Esophagus squamous epithelium (tissue), 5 donors: Measurements from ENCODE around the gene GOSR1. TPM values are rescaled to one million over a fixed set of nuclear protein-coding genes. Genes with fewer than 3 reads are reported as not detected.

Source experiments
- DNase-seq: peaks from one replicate; lab custom pipeline; 2025; lab: John Stamatoyannopoulos, UW
- H3K27ac ChIP-seq, 4 donors: fragments of 200-600 bp; sonication (generic); one replicate each; pipeline ENCODE4 v1.5.1; 2016 to 2019; ENCODE audit warnings: mild to moderate bottlenecking in 1 of 4
- H3K27me3 ChIP-seq, 4 donors: fragments of 200-600 bp; sonication (generic); 1 replicate in 3 of 4; 2 replicates in 1 of 4; pipeline versions ENCODE4 v1.5.1 to v1.6.0; 2017 to 2021; ENCODE audit warnings: antibody characterized with exemption in 1 of 4
- H3K36me3 ChIP-seq, 3 donors: fragments of 200-600 bp; sonication (generic); one replicate each; pipeline ENCODE4 v1.5.1; 2016 to 2019
- H3K4me1 ChIP-seq, 3 donors: fragments of 200-600 bp; sonication (generic); one replicate each; pipeline ENCODE4 v1.5.1; 2017 to 2019
- H3K4me3 ChIP-seq, 4 donors: fragments of 200-600 bp; sonication (generic); 1 replicate in 3 of 4; 2 replicates in 1 of 4; pipeline ENCODE4 v1.5.1; 2016 to 2019; ENCODE audit warnings: mild to moderate bottlenecking in 2 of 4, moderate library complexity in 1 of 4
- H3K9me3 ChIP-seq, 3 donors: fragments of 200-600 bp; sonication (generic); one replicate each; pipeline ENCODE4 v1.5.1; 2016 to 2019
- POLR2A ChIP-seq, 4 donors: fragments of 450-650 bp; IDR thresholded peaks; one replicate each; pipeline ENCODE4 v1.6.1; 2017; ENCODE audit warnings: antibody characterized with exemption in 4 of 4, mild to moderate bottlenecking in 4 of 4, moderate library complexity in 3 of 4
- WGBS, 2 donors: methylation state at CpG; one replicate each; pipeline ENCODE4 v1.1.5; 2018; 5-methylcytosine and 5-hydroxymethylcytosine counted together
- intact Hi-C: fragments of 100-400 bp; cut with DNase I; formaldehyde crosslinking; loops from one replicate; pipeline ENCODE4 v1.15.0; 2022
- total RNA-seq, 4 donors: library from RNA; depleted of rRNA; stranded (reverse); fragments of >200 nt; gene quantifications; one replicate each; pipeline ENCODE4 v1.1.0, GENCODE V29; 2016
- TF ChIP-seq, protein P1 (sequence below), 6 experiments: fragments of 450-650 bp in 4 of 6; fragments of 200-600 bp in 2 of 6; sonication (generic) in 2 of 6; IDR thresholded peaks; one replicate each; pipeline ENCODE4 v1.5.1; 2016 to 2019; ENCODE audit warnings: antibody characterized with exemption in 6 of 6, mild to moderate bottlenecking in 4 of 6, moderate library complexity in 4 of 6
- donor health status: DM: yes; HTN: yes; CAD: no.

The GOSR1 gene
- total RNA-seq, 4 donors from 2014 or later = 19.4 to 50.4 (median 37.7) TPM

DNA sequence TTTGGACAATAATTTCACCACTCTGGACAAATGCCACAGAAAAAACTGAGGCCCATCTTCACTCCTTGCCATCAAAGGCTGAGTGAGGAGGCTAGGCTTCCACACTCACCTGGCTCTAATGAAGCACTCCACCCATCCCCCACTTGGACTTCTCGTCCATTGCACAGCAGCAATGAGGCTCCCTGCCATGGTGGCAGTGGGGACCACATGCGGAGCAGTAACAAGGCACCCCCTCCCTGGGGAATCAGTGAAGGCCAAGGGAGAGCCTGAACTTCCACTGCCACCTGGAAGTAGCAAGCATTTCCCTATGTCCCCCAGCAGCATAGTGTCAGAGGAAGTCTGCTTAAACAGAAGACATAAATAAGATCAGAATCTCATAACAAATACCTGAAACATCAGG, 2.0 kb upstream of the GOSR1 start:
- intact Hi-C loops = no loop called here
- H3K9me3 ChIP-seq = no peaks in the 10 kb centered on the region
- DNase-seq = no peak
- H3K36me3 ChIP-seq = peaks cover 0 to 11% (median 0%) of the 10 kb centered on the region in 3 donors
- H3K27me3 ChIP-seq = no peaks in the 10 kb centered on the region
- H3K27ac ChIP-seq = no peak overlapping the region
- 94 to 100% methylated on average over 1 to 2 of the region's 2 CpGs for WGBS, 2 donors
- TF ChIP-seq POLR2A (IDR thresholded peaks at IDR 0.05) = no peak
- TF ChIP-seq, protein P1, sequence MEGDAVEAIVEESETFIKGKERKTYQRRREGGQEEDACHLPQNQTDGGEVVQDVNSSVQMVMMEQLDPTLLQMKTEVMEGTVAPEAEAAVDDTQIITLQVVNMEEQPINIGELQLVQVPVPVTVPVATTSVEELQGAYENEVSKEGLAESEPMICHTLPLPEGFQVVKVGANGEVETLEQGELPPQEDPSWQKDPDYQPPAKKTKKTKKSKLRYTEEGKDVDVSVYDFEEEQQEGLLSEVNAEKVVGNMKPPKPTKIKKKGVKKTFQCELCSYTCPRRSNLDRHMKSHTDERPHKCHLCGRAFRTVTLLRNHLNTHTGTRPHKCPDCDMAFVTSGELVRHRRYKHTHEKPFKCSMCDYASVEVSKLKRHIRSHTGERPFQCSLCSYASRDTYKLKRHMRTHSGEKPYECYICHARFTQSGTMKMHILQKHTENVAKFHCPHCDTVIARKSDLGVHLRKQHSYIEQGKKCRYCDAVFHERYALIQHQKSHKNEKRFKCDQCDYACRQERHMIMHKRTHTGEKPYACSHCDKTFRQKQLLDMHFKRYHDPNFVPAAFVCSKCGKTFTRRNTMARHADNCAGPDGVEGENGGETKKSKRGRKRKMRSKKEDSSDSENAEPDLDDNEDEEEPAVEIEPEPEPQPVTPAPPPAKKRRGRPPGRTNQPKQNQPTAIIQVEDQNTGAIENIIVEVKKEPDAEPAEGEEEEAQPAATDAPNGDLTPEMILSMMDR (IDR thresholded peaks at IDR 0.05) = no peak
- peaks cover 5 to 55% (median 18%) of the 10 kb centered on the region in 3 donors for H3K4me1 ChIP-seq
- H3K4me3 ChIP-seq = no peak overlapping the region

DNA sequence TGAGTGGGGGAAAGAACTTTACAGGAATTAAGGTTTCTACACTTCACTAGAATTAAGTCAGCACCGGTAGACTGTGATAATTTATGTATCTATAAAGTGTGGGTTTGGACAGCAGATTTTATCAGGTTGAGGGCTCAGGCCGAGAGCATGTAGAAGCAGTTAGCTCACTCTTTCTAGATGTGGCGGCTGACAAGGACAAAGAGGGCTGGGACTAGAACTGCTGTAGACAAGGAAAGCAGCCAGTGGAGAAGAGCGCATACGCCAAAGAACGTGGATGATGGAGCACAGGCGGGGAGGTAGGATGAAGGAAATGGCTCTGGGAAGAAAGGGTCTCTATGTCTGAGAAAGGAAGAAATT, 504 bp upstream of the GOSR1 start:
- DNase-seq = no peak
- intact Hi-C loops = no loop called here
- Histone ChIP-seq H3K9me3 (no peaks in the 10 kb centered on the region), H3K27me3 (no peaks in the 10 kb centered on the region), H3K36me3 (peaks cover 0 to 26% (median 5%) of the 10 kb centered on the region in 3 donors), H3K4me3 (peak overlapping the region; percentile 71 to 99 (median 87)), H3K4me1 (peaks cover 5 to 46% (median 18%) of the 10 kb centered on the region in 3 donors), H3K27ac (peak overlapping the region; percentile 91 to 98 (median 94))
- TF ChIP-seq, protein P1 (IDR thresholded peaks at IDR 0.05) = no peak
- TF ChIP-seq POLR2A (IDR thresholded peaks at IDR 0.05) = no peak
- WGBS, 2 donors = 19% methylated on average over 7 of the region's 7 CpGs

DNA sequence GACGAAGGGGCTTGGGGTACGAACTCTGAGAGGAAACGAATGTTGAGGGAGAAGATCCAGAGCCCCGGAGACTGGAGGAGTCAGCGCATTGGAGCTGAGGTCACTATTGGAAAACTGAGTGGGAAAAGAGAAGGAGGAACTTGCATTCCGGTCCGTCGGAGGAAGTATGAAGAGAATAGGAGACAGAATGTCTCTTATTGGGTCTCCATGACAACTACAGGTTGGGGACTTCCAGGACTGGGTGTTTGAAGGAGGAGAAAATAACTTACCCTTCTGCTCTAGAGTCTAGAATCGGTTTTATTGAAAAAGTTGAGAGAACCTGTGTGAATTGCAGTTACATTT, 537 bp downstream of the GOSR1 start:
- no peak for DNase-seq
- intact Hi-C loops = no loop called here
- Histone ChIP-seq H3K27me3 (no peaks in the 10 kb centered on the region), H3K4me3 (peak overlapping the region; percentile 71 to 99 (median 87)), H3K27ac (peak overlapping the region; percentile 91 to 98 (median 94)), H3K4me1 (peaks cover 5 to 38% (median 18%) of the 10 kb centered on the region in 3 donors), H3K9me3 (no peaks in the 10 kb centered on the region), H3K36me3 (peaks cover 0 to 36% (median 9%) of the 10 kb centered on the region in 3 donors)
- 0 to 1% methylated on average over 9 of the region's 9 CpGs for WGBS, 2 donors
- TF ChIP-seq, protein P1 (IDR thresholded peaks at IDR 0.05) = no peak
- TF ChIP-seq POLR2A (IDR thresholded peaks at IDR 0.05) = no peak

- H3K9me3 ChIP-seq = no peaks in the 10 kb centered on the region
- DNase-seq = no peak
- no peak overlapping the region for H3K4me3 ChIP-seq
- TF ChIP-seq, protein P1 (IDR thresholded peaks at IDR 0.05) = no peak
- no peak for TF ChIP-seq POLR2A (IDR thresholded peaks at IDR 0.05)
- peaks cover 0 to 22% (median 14%) of the 10 kb centered on the region in 3 donors for H3K4me1 ChIP-seq
- H3K27me3 ChIP-seq = no peaks in the 10 kb centered on the region
- intact Hi-C loops = no loop called here
- no peak overlapping the region for H3K27ac ChIP-seq
- H3K36me3 ChIP-seq = peaks cover 0 to 84% (median 46%) of the 10 kb centered on the region in 3 donors
Measured at GRCh38 chr17:30482555-30482954, 5.3 kb downstream of the GOSR1 start.

DNA sequence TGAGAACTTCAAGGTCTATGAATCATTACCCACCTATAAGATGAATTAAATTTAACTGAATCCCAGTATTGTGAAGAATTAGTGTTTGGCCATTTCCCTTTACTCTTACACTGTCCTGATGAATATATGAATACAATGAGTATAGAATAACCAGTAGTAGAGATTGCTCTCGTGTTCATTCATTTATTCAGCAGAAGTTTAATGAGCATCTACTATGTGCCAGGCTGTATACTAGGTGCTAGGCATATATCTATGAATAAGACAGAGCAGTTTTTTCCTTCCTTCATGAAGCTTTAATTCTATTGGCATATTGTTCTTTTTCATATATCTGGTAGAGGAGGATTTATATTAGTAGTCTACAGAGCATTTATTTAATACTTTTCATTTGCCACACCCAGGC, 6.0 kb downstream of the GOSR1 start:
- WGBS, 2 donors = 96 to 100% methylated on average over 1 of the region's 1 CpG
- no peaks in the 10 kb centered on the region for H3K27me3 ChIP-seq
- no peaks in the 10 kb centered on the region for H3K9me3 ChIP-seq
- H3K27ac ChIP-seq = no peak overlapping the region
- no peak for TF ChIP-seq POLR2A (IDR thresholded peaks at IDR 0.05)
- TF ChIP-seq, protein P1 (IDR thresholded peaks at IDR 0.05) = no peak
- DNase-seq = no peak
- peaks cover 0 to 17% (median 12%) of the 10 kb centered on the region in 3 donors for H3K4me1 ChIP-seq
- intact Hi-C loops = no loop called here
- H3K36me3 ChIP-seq = peaks cover 0 to 90% (median 51%) of the 10 kb centered on the region in 3 donors
- no peak overlapping the region for H3K4me3 ChIP-seq
